Caco-2 (cell line): ENCODE data around the gene NEURL2. TPM values are rescaled to one million over a fixed set of nuclear protein-coding genes. Genes with fewer than 3 reads are reported as not detected.

Experiments used
- BruUV-seq: library from RNA; stranded (reverse); fragments of 400-500 nt; replicated peaks from 2 replicates; lab custom pipeline; 2021; lab: Mats Ljungman, UMichigan
- CTCF ChIA-PET: fragments of 300-600 bp; sonication (Branson Sonifier 250); formaldehyde crosslinking; loops from one replicate; lab custom pipeline; 2022; ENCODE audit warnings: antibody characterized with exemption; lab: Charles Lee
- POLR2A ChIA-PET: fragments of 300-600 bp; sonication (Branson Sonifier 250); formaldehyde crosslinking; loops from one replicate; lab custom pipeline; 2022; ENCODE audit warnings: antibody characterized with exemption; lab: Charles Lee
- DNase-seq, 2 experiments: peaks; one replicate each; pipeline versions ENCODE4 v3.0.0 to v3.0.0-alpha.2; 2020 to 2022
- H3K27me3 ChIP-seq: replicated peaks from 2 replicates; pipeline ENCODE4 v1.6.0; 2011; ENCODE audit warnings: low read length; ENCODE audit not compliant: control insufficient read depth, insufficient read depth
- H3K36me3 ChIP-seq: 2 replicates; pipeline ENCODE4 v1.5.1; 2011; ENCODE audit warnings: low read length; ENCODE audit not compliant: control insufficient read depth, insufficient read depth
- H3K4me1 ChIP-seq: fragments of 250-450 bp; sonication (Bioruptor Pico); 2 replicates; pipeline ENCODE4 v1.5.1; 2020; ENCODE audit warnings: mild to moderate bottlenecking
- H3K4me3 ChIP-seq: 2 replicates; pipeline ENCODE4 v1.5.1; 2011; ENCODE audit warnings: low read depth, mild to moderate bottlenecking, control low read depth, low read length
- H3K9me3 ChIP-seq: fragments of 250-450 bp; sonication (Bioruptor Pico); 2 replicates; pipeline ENCODE4 v1.5.1; 2020; ENCODE audit warnings: mild to moderate bottlenecking, moderate library complexity
- H3K27ac Mint-ChIP-seq: one replicate; pipeline ENCODE4 v1.8.0; 2022; ENCODE audit warnings: mixed read lengths; ENCODE audit not compliant: unreplicated experiment
- H3K27me3 Mint-ChIP-seq: one replicate; pipeline ENCODE4 v1.8.0; 2022; ENCODE audit warnings: mixed read lengths; ENCODE audit not compliant: insufficient read depth, unreplicated experiment
- H3K36me3 Mint-ChIP-seq: one replicate; pipeline ENCODE4 v1.8.0; 2022; ENCODE audit warnings: mild to moderate bottlenecking, mixed read lengths; ENCODE audit not compliant: insufficient read depth, unreplicated experiment
- H3K4me1 Mint-ChIP-seq: one replicate; pipeline ENCODE4 v1.8.0; 2022; ENCODE audit warnings: low read depth, mixed read lengths; ENCODE audit not compliant: unreplicated experiment
- H3K4me3 Mint-ChIP-seq: one replicate; pipeline ENCODE4 v1.8.0; 2022; ENCODE audit warnings: mild to moderate bottlenecking, moderate library complexity, mixed read lengths; ENCODE audit not compliant: unreplicated experiment
- H3K9me3 Mint-ChIP-seq: one replicate; pipeline ENCODE4 v1.8.0; 2022; ENCODE audit warnings: mixed read lengths; ENCODE audit not compliant: unreplicated experiment
- intact Hi-C: fragments of 100-400 bp; cut with micrococcal nuclease; formaldehyde crosslinking; loops from one replicate; pipeline ENCODE4 v1.10.0; 2022; ENCODE audit not compliant: unreplicated experiment
- total RNA-seq: library from RNA; stranded (reverse); gene quantifications from 2 replicates; pipeline ENCODE4 v1.2.3, GENCODE V29; 2022
- TF ChIP-seq, protein P1 (sequence below), 2 experiments: fragments of 200-600 bp in 1 of 2; IDR thresholded peaks; 1 replicate in 1 of 2; 2 replicates in 1 of 2; pipeline versions ENCODE4 v1.5.1 to v1.8.0; 2011 to 2022; ENCODE audit warnings: antibody characterized with exemption in 1 of 2, control low read depth in 1 of 2, inconsistent platforms in 1 of 2, low read depth in 1 of 2, low read length in 1 of 2, mild to moderate bottlenecking in 1 of 2, moderate library complexity in 1 of 2; ENCODE audit not compliant: insufficient read depth in 1 of 2, severe bottlenecking in 1 of 2, unreplicated experiment in 1 of 2

The NEURL2 gene
- total RNA-seq, 1 experiment from 2014 or later = 12.6 TPM

DNA sequence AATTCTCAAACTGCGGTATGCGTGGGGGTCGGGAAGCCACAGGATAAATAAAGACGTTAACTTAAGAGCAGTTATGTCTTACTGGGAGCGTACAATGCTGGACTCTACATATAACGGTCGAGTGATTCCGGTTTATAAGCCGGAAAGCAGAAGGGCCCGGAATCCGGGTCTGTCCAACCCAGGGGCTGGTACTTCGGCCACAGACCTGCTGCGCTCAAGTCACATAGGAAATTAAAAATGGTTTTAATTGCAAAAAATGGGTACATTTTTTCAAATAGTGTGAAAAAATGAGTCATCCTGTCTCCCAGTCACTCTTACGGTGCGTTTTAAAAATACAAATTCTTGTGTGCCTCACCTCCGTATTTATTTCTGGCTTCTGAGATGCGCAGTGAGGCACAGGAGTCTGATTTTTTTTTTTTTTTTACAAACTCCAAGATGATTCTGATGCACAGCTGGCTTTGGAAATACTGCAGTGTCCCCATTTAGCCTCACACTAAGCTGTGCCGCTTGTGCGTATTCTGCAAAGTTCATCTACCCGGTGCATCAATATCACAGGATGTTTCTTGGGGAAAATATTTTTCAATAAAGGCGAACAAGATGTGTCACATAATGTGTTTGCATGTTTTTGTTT, 44.5 kb upstream of the NEURL2 start:
- Histone ChIP-seq H3K36me3 (peaks cover 12% of the 10 kb centered on the region), H3K27me3 (no peaks in the 10 kb centered on the region), H3K9me3 (no peaks in the 10 kb centered on the region), H3K4me1 (peaks cover 26% of the 10 kb centered on the region), H3K4me3 (peak overlapping the region; percentile 68)
- intact Hi-C loops = loop anchor here (1.0 to 2.0 kb wide), 5 partner anchors 23 to 123 kb away; partner anchors contain the start of genes ACOT8, PLTP, UBE2C and ZSWIM3
- peak overlapping the region; percentile 100 for H3K4me3 Mint-ChIP-seq
- no peaks in the 10 kb centered on the region for H3K9me3 Mint-ChIP-seq
- H3K27me3 Mint-ChIP-seq = no peaks in the 10 kb centered on the region
- ChIA-PET POLR2A (interaction anchor here (0.5 to 2.6 kb wide), 31 partner anchors 9 to 1640 kb away, joined by 3 to 53 read pairs (median 8); partner anchors contain the start of genes ACOT8, CTSA, NEURL2 and SNX21), CTCF (interaction anchor here (0.6 to 4.5 kb wide), 9 partner anchors 9 to 644 kb away, joined by 3 to 63 read pairs (median 4); partner anchors contain the start of genes CTSA, NEURL2, PLTP and SYS1)
- peaks cover 77% of the 10 kb centered on the region for H3K36me3 Mint-ChIP-seq
- H3K4me1 Mint-ChIP-seq = peaks cover 13% of the 10 kb centered on the region
- TF ChIP-seq, protein P1, sequence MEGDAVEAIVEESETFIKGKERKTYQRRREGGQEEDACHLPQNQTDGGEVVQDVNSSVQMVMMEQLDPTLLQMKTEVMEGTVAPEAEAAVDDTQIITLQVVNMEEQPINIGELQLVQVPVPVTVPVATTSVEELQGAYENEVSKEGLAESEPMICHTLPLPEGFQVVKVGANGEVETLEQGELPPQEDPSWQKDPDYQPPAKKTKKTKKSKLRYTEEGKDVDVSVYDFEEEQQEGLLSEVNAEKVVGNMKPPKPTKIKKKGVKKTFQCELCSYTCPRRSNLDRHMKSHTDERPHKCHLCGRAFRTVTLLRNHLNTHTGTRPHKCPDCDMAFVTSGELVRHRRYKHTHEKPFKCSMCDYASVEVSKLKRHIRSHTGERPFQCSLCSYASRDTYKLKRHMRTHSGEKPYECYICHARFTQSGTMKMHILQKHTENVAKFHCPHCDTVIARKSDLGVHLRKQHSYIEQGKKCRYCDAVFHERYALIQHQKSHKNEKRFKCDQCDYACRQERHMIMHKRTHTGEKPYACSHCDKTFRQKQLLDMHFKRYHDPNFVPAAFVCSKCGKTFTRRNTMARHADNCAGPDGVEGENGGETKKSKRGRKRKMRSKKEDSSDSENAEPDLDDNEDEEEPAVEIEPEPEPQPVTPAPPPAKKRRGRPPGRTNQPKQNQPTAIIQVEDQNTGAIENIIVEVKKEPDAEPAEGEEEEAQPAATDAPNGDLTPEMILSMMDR (IDR thresholded peaks at IDR 0.05; ENCODE audit: insufficient read depth in 1 of 2, low read depth in 1 of 2, low read length in 1 of 2, severe bottlenecking in 1 of 2, unreplicated experiment in 1 of 2) = no peak
- BruUV-seq = TSS peak; percentile 76
- no peak for DNase-seq
- peak overlapping the region; percentile 99 for H3K27ac Mint-ChIP-seq

DNA sequence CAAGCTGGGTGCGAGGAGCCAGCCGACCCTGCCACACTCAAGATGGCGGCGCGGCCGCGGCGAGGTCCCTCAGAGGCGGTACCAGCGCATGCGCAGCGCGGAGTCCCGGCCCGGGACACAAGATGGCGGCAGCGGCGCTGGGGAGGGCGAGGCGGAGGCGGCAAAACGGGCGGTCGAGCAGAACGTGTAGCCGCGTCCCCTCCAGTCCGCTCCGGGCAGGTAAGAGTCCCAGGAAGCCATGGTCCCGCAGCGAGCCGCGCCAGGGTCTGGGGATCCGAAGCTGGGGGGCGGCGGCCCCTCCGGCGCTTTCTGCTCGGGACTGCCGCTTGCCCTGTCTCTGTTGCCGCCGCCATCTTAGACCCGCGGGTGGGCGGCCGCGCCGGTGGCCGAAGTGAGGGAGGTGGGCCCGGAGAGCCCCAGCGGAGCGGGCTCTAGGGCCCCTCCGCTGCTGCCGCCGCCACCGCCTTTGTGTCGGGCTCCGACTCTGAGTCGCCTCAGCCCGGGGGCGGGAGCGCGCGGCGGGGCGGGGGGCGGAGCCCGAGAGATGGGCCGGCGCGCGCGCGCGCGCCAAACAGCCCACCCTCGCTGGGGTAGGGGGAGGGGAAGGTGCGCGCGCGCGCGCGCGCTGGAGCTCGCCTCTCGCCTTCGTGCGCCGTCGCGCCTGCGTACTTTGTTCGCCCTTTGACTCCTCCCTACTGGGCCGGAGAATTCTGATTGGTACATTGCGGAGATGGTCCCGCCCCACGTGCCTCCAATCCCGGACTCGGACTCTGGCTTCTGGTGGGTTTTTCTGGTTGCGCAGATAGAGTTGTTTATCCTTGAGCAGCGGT, 43.8 kb upstream of the NEURL2 start, which contains the start of gene PCIF1:
PCIF1 (plus strand) TSS at position 98 of the 830 bp plus-strand sequence. CDS start 4,317 bp downstream, outside the sequence.
- no peaks in the 10 kb centered on the region for H3K9me3 ChIP-seq
- POLR2A ChIA-PET = interaction anchor here (0.5 to 2.6 kb wide), 34 partner anchors 9 to 1640 kb away, joined by 3 to 53 read pairs (median 6); partner anchors contain the start of genes ACOT8, CTSA, NEURL2 and PLTP
- CTCF ChIA-PET = interaction anchor here (0.5 to 4.5 kb wide), 15 partner anchors 10 to 643 kb away, joined by 3 to 63 read pairs (median 4); partner anchors contain the start of genes CTSA, NEURL2, PLTP and SYS1

More for the DNA sequence above, 43.8 kb upstream of the NEURL2 start, which contains the start of gene PCIF1:
- H3K4me1 ChIP-seq = peaks cover 26% of the 10 kb centered on the region
- peak; percentile 100 for DNase-seq
- H3K27ac Mint-ChIP-seq = peak within 1 kb of the TSS; percentile 99
- peak within 1 kb of the TSS; percentile 95 for H3K4me3 ChIP-seq
- no peaks in the 10 kb centered on the region for H3K9me3 Mint-ChIP-seq
- H3K4me1 Mint-ChIP-seq = peaks cover 13% of the 10 kb centered on the region
- BruUV-seq = no TSS peak
- intact Hi-C loops = loop anchor here (1.0 to 2.0 kb wide), 5 partner anchors 22 to 122 kb away; partner anchors contain the start of genes ACOT8, PLTP, UBE2C and ZSWIM3
- TF ChIP-seq, protein P1 (IDR thresholded peaks at IDR 0.05; ENCODE audit: insufficient read depth in 1 of 2, low read depth in 1 of 2, low read length in 1 of 2, severe bottlenecking in 1 of 2, unreplicated experiment in 1 of 2) = no peak
- H3K36me3 Mint-ChIP-seq = peaks cover 71% of the 10 kb centered on the region
- peak within 1 kb of the TSS; percentile 100 for H3K4me3 Mint-ChIP-seq
- H3K36me3 ChIP-seq = peaks cover 12% of the 10 kb centered on the region
- no peaks in the 10 kb centered on the region for H3K27me3 Mint-ChIP-seq
- no peaks in the 10 kb centered on the region for H3K27me3 ChIP-seq
